Common myeloid progenitor, CD34-positive (primary cell): ENCODE measurements around the gene EHBP1.
A peak's percentile ranks its signal among the peaks of the same experiment; 100 is the strongest.

Experiments used
- CTCF ChIA-PET: fragments of 350-600 bp; sonication (Branson Sonifier 250); formaldehyde crosslinking; loops from one replicate; lab custom pipeline; 2021; ENCODE audit warnings: antibody characterized with exemption; lab: Charles Lee
- POLR2A ChIA-PET: fragments of 350-600 bp; sonication (Branson Sonifier 250); formaldehyde crosslinking; loops from one replicate; lab custom pipeline; 2021; ENCODE audit warnings: antibody characterized with exemption; lab: Charles Lee
- DNase-seq, 3 donors: peaks; one replicate each; pipeline versions ENCODE4 v3.0.0 to v3.0.0-alpha.2; 2013
- H3K27ac ChIP-seq, 2 experiments: 1 replicate in 1 of 2; 2 replicates in 1 of 2; pipeline ENCODE4 v1.7.0; 2013; ENCODE audit warnings: inconsistent platforms in 2 of 2, low read length in 2 of 2, mild to moderate bottlenecking in 2 of 2, low read depth in 1 of 2, moderate library complexity in 1 of 2; ENCODE audit not compliant: severe bottlenecking in 2 of 2, insufficient read depth in 1 of 2, poor library complexity in 1 of 2
- H3K27me3 ChIP-seq, 5 experiments: replicated peaks in 2 of 5; 1 replicate in 3 of 5; 2 replicates in 2 of 5; pipeline versions ENCODE4 v1.6.1 to v1.7.0; 2013; ENCODE audit warnings: low read length in 4 of 5, mild to moderate bottlenecking in 2 of 5, moderate library complexity in 2 of 5, inconsistent platforms in 1 of 5; ENCODE audit not compliant: insufficient read depth in 5 of 5, control insufficient read depth in 4 of 5
- H3K36me3 ChIP-seq, 4 experiments: 1 replicate in 2 of 4; 2 replicates in 2 of 4; pipeline versions ENCODE4 v1.6.1 to v1.7.0; 2013; ENCODE audit warnings: low read length in 3 of 4, control low read depth in 1 of 4, mild to moderate bottlenecking in 1 of 4; ENCODE audit not compliant: control insufficient read depth in 4 of 4, insufficient read depth in 4 of 4
- H3K4me1 ChIP-seq, 4 experiments: 1 replicate in 3 of 4; 2 replicates in 1 of 4; pipeline versions ENCODE4 v1.6.1 to v1.7.1; 2013; ENCODE audit warnings: low read length in 3 of 4, mild to moderate bottlenecking in 3 of 4, control low read depth in 1 of 4, inconsistent platforms in 1 of 4, moderate library complexity in 1 of 4; ENCODE audit not compliant: control insufficient read depth in 4 of 4, insufficient read depth in 4 of 4; ENCODE audit errors: control extremely low read depth in 1 of 4
- H3K4me3 ChIP-seq, 7 experiments: 1 replicate in 4 of 7; 2 replicates in 3 of 7; pipeline versions ENCODE4 v1.5.1 to v1.7.0; 2013; ENCODE audit warnings: mild to moderate bottlenecking in 7 of 7, low read length in 6 of 7, moderate library complexity in 6 of 7, inconsistent platforms in 2 of 7, low read depth in 2 of 7, control low read depth in 1 of 7; ENCODE audit not compliant: insufficient read depth in 4 of 7, control insufficient read depth in 1 of 7; ENCODE audit errors: extremely low read depth in 1 of 7
- H3K9me3 ChIP-seq, 5 experiments: 1 replicate in 4 of 5; 2 replicates in 1 of 5; pipeline versions ENCODE4 v1.6.1 to v1.7.1; 2013; ENCODE audit warnings: low read length in 4 of 5, mild to moderate bottlenecking in 2 of 5, inconsistent platforms in 1 of 5, low read depth in 1 of 5, moderate library complexity in 1 of 5; ENCODE audit not compliant: control insufficient read depth in 4 of 5, insufficient read depth in 2 of 5; ENCODE audit errors: control extremely low read depth in 1 of 5
- WGBS: methylation state at CpG from one replicate; pipeline ENCODE4 v1.1.5; 2013; ENCODE audit not compliant: insufficient coverage; 5-methylcytosine and 5-hydroxymethylcytosine counted together

Gene EHBP1

DNA sequence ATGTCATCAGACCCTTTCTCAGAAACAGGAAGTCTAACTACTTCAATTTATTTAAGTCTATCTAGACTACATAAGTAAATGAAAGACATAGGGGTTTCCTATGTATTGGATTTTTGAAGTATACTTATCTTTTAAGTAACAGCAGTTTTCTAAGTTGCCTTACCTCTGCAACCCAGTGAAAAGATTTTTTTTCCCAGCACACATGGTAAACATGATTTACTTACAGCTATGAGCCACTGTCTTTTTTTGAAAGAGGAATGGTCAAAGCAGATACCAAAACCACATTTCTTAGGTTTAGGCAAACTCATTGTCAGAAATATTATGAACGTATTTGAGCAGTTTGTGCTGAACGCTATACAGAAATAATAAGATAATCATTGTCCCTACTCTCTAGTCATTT is 266.4 kb downstream of the EHBP1 start:
- Histone ChIP-seq H3K9me3 (no peaks in the 10 kb centered on the region), H3K27ac (no peak overlapping the region), H3K4me3 (no peak overlapping the region), H3K4me1 (no peaks in the 10 kb centered on the region), H3K36me3 (peaks cover 0 to 9% (median 4%) of the 10 kb centered on the region in 4 experiments), H3K27me3 (no peaks in the 10 kb centered on the region)
- whole genome bisulfite sequencing, result no CpG with 5 or more reads among the region's 2 CpGs
- ChIA-PET POLR2A (no interaction called here), CTCF (no interaction called here)
- DNase-seq, result peak; percentile 16 to 76 (median 50)

- Histone ChIP-seq H3K27me3 (no peaks in the 10 kb centered on the region), H3K9me3 (no peaks in the 10 kb centered on the region), H3K36me3 (peaks cover 0 to 9% (median 4%) of the 10 kb centered on the region in 4 experiments), H3K27ac (no peak overlapping the region), H3K4me3 (no peak overlapping the region), H3K4me1 (no peaks in the 10 kb centered on the region)
- no peak for DNase-seq
- CTCF ChIA-PET, result no interaction called here
- POLR2A ChIA-PET, result no interaction called here
Observed at GRCh38 chr2:62972601-62973000, 267.1 kb downstream of the EHBP1 start.

- H3K4me1 ChIP-seq, result no peaks in the 10 kb centered on the region
- no peak overlapping the region for H3K4me3 ChIP-seq
- no peaks in the 10 kb centered on the region for H3K27me3 ChIP-seq
- WGBS, result 100% methylated on average over 1 of the region's 2 CpGs
- H3K27ac ChIP-seq, result no peak overlapping the region
- ChIA-PET POLR2A (no interaction called here), CTCF (no interaction called here)
- no peak for DNase-seq
- no peaks in the 10 kb centered on the region for H3K9me3 ChIP-seq
- H3K36me3 ChIP-seq, result peaks cover 2 to 16% (median 6%) of the 10 kb centered on the region in 4 experiments
Observed at GRCh38 chr2:62974999-62975398, 269.5 kb downstream of the EHBP1 start.

DNA sequence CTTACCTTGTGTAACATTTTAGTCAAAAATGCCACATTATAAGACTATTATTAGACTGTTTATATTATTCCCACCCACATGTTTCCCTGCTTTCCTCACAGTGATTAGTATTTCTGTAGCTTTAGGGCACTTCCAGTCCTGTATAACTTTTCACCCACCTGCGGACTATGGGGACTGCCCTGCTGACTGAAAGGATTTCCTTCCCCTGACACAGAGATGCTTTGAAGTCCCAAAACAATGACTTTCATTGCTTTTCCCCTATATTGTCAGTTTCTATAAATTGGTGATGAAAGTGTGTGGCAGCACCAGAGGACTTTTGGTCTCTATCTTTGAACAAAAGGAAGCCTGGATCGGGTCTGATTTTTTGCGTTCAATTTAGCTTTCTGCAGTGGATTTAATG is 286.1 kb downstream of the EHBP1 start:
- no peak overlapping the region for H3K4me3 ChIP-seq
- H3K36me3 ChIP-seq, result peaks cover 4 to 12% (median 9%) of the 10 kb centered on the region in 4 experiments
- ChIA-PET CTCF (no interaction called here), POLR2A (no interaction called here)
- no peaks in the 10 kb centered on the region for H3K27me3 ChIP-seq
- no peaks in the 10 kb centered on the region for H3K4me1 ChIP-seq
- no peak for DNase-seq
- H3K9me3 ChIP-seq, result no peaks in the 10 kb centered on the region
- WGBS, result 100% methylated on average over 3 of the region's 3 CpGs
- H3K27ac ChIP-seq, result no peak overlapping the region

DNA sequence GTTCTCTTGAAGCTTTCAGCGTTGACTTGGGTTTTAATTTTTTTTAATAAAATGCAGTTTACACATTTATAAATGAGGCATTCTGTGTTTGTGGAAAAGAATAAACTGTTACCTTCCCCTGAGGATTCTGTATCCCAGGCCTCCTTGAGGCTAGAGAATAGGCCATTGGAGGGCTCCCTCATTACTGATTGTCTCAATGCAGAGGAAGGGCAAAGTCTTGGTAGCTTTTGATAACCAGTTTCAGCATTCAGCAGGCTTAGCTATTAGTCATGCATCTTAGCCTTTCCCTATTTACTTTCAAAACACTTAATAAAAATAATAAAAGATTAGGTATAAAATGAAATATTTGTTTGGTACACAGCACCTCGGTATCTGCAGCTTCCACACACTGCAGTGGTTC is 287.0 kb downstream of the EHBP1 start:
- POLR2A ChIA-PET, result no interaction called here
- Histone ChIP-seq H3K4me3 (no peak overlapping the region), H3K9me3 (no peaks in the 10 kb centered on the region), H3K27me3 (no peaks in the 10 kb centered on the region), H3K36me3 (peaks cover 4 to 15% (median 11%) of the 10 kb centered on the region in 4 experiments), H3K4me1 (no peaks in the 10 kb centered on the region), H3K27ac (no peak overlapping the region)
- WGBS, result 100% methylated on average over 1 of the region's 2 CpGs
- no peak for DNase-seq
- CTCF ChIA-PET, result interaction anchor here (1.2 to 1.3 kb wide), 2 partner anchors 9 to 21 kb away, joined by 3 read pairs; no protein-coding TSS in a partner anchor

GRCh38 chr2:62994206-62994605 is 288.7 kb downstream of the EHBP1 start:
- H3K27ac ChIP-seq, result no peak overlapping the region
- peaks cover 8 to 19% (median 12%) of the 10 kb centered on the region in 4 experiments for H3K36me3 ChIP-seq
- H3K27me3 ChIP-seq, result no peaks in the 10 kb centered on the region
- ChIA-PET POLR2A (no interaction called here), CTCF (no interaction called here)
- no peak for DNase-seq
- 100% methylated on average over 1 of the region's 4 CpGs for WGBS
- no peak overlapping the region for H3K4me3 ChIP-seq
- no peaks in the 10 kb centered on the region for H3K9me3 ChIP-seq
- no peaks in the 10 kb centered on the region for H3K4me1 ChIP-seq

DNA sequence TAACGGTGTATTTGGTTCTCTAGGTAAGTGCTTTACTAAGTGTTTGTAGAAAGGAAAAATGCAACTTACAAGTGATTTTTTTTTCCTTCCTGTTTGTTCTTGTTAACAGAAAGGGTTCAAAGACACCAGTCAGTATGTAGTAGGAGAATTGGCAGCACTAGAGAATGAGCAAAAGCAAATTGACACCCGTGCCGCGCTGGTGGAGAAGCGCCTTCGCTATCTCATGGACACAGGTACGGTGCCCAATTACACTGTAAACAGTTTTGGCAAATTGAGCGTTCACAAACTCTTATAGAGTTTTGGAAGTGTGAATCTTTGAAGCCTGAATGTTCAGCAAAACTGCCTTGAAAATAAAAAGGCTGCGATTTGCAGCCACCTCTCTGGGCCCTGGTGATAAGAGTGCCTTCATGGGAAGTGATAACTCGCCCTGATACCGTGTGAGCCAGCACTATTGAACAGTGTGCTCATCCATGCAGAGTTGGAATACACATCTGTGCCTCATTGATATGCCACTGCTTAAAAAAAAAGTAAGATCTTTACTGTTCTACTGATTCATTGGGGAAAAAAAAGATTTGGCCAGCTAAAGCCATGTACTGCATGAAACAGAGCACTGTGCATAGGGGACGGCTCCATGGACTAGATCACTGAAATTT is 291.1 kb downstream of the EHBP1 start:
- 98% methylated on average over 12 of the region's 12 CpGs for WGBS
- CTCF ChIA-PET, result no interaction called here

More for the DNA sequence above, 291.1 kb downstream of the EHBP1 start:
- H3K27me3 ChIP-seq, result no peaks in the 10 kb centered on the region
- H3K9me3 ChIP-seq, result no peaks in the 10 kb centered on the region
- no peaks in the 10 kb centered on the region for H3K4me1 ChIP-seq
- peak; percentile 3 to 47 (median 13) for DNase-seq
- peaks cover 6 to 22% (median 12%) of the 10 kb centered on the region in 4 experiments for H3K36me3 ChIP-seq
- POLR2A ChIA-PET, result no interaction called here
- H3K4me3 ChIP-seq, result no peak overlapping the region
- H3K27ac ChIP-seq, result no peak overlapping the region
